NT2/D1 (cell line): Measurements from ENCODE around the gene PRKN.

Source experiments
- YY1 ChIP-seq: IDR thresholded peaks from 2 replicates; pipeline ENCODE4 v1.6.1; 2011; ENCODE audit not compliant: insufficient read length, insufficient read depth
- ZNF274 ChIP-seq: IDR thresholded peaks from 2 replicates; pipeline ENCODE4 v1.6.1; 2011; ENCODE audit warnings: mild to moderate bottlenecking, low read depth, low read length

- TF ChIP-seq ZNF274 (no peak), YY1 (no peak)
Observed at GRCh38 chr6:162751211-162751859, 23.8 kb upstream of the PRKN start.
